Effector CD8-positive, alpha-beta T cell (primary cell): ENCODE measurements around the gene PACRGL.

Source experiments
- DNase-seq: peaks from one replicate; lab custom pipeline; 2025; lab: John Stamatoyannopoulos, UW
- total RNA-seq, 4 experiments: gene quantifications; one replicate each; lab custom pipeline; 2026; lab: John Stamatoyannopoulos, UW

Gene PACRGL
- total RNA-seq: 11.4 to 16.3 (median 14.0) reads per million in 4 experiments

DNA sequence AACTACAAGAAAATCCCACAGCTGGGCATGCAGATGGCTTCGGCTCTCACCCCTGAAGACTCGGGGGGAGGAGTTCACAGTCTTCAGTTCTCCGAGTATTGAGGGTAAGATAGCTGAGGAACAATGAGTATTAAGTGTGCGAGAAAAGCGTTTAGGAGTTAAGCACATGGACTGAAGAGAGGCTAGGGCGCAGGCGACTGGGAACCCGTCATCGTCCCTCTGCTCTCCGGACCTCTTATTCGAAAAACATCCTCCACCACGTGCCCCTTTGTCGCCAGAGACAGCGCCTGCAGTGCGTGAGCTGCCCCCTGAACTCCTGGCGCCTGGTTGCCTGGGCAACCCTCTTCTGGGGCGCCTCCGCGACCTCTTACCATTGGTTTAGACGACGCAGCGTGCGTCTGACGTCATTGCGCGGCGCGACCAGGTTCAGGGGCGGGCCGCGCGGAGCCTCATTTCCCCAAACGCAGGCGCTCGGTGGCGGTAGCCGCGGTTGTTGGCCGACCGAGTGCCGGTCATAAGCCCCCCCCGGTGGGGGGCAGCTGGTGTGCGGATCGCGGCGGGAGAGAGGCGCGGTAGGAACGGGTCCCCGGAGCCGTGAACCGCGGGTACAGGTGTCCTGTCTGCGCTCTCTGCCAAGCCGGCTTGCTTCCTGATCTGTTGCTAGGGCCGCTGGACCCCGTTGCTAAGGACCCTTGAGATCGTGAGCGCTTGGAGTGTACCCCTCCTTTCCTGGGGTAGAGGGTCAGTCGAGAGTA is at the start of gene PACRGL:
PACRGL (plus strand) TSS at position 452 of the 755 bp plus-strand sequence. CDS start 4,024 bp downstream, outside the sequence.
- peak; percentile 88 for DNase-seq

DNA sequence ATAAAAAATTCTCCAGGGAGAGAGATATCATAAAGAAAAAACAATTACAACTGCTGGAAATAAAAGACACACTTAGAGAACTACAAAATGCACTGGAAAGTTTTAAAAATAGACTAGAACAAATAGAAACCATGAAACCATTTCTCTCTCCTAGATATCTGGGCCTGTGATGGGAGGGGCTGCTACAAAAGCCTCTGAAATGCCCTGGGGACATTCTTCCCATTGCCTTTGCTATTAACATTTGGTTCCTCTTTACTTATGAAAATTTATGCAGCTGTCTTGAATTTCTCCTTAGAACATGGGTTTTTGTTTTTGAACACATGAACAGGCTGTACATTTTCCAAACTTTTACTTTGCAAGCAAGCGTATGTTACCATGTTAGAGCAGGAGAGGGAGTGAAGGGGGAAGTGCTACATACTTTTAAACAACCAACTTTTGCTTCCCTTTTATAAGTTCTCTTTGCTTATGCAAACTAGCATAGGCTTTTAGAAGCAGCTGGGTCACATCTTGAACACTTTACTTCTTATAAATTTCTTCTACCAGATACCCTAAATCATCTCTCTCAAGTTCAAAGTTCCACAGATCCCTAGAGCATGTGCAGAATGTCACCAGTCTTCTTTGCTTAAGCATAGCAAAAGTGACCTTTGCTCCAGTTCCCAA is 47.9 kb upstream of the PACRGL start:
- no peak for DNase-seq

DNA sequence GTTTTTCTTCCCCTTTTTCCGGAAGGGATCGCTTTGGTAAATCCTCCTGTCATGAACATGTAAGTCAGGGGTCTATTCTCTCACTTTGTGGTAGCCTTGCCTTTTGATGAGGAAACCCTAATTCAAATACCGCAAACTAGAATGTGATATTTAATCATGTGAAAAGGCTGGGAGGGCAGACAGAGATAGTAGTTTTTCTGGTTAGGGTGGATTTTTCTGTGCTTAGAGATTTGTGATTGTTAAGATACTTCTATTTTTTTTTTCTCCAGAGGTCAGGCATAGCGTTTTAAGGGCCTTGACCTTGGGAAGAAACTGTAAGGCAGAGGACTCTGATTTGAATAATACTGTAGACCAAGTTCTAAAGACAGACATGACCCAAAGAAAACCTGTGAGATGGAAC is 41.8 kb upstream of the PACRGL start:
- DNase-seq: no peak

DNA sequence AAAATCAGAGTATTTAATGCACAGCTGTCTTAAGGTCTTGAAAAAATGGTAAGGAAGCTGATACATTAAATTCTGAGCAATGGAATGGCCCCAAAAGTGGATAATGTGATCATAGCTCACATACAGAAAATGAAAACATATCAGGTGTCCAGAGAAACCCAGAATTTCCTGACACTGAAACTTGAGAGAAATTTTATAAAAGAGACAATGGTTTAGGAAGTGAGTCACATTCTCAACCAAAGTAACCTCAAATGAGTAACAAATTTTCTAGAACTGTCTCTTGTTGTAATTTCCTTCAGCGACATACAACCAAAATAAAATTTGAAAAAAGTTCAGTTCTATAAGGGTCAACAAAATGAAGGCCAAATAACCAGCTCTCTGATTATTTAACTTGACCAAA is 37.4 kb upstream of the PACRGL start:
- no peak for DNase-seq

DNA sequence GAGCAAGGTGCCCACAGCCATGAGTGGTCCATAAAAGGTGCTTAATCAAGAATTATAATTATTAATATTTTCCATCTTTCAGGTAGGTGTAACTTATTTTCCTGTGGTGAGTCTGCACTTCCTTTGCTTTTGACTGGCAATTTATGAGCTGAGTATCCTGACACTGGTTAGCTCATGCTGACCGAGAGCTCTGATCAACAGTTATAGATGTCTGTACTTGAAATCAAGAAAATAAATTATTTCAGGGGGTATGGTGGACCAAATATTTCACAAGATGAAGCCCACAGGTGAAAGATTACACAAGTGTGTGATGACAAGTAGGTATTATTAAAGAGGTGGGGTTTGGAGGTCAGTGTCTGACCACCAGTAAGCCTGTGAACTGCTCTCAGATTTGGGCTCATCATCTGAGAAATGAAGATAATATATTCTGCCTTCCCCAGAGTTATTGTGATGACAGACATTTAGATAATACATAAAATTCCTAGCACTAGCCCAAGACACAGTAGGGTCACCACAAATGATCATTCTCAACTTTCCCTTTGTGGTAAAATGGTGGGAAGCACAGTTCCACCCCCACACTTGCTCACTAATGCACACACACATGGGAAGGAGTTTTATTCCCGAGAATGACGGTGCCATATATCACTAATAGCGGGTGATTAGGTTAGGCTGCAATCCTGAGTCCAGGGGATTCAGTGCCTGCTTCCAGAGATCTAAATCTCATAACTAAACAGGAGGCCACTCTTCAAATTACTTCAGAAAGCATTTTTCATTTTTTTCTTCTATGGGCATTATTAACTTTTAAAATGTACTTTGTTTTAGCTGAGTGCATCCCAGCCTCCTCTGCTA is 34.0 kb upstream of the PACRGL start:
- DNase-seq: no peak

DNA sequence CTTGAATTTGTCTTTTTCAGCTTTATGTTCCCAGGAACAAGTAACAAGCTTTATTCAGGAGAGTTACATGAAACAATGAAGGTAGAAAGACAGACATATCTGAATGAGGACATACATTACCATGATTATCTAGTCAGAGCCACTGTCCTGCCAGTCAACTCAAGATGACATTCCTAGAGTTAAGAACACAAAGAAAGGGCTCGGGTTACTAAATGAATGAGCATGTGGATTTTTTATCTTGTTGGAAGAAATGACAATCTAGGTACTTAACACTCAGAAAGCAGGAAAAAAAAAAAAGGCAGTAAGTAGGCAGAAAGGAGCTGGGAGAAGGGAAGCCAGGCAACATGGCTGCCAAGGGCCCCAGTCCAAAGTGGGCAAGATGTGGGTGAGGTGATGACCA is 28.0 kb upstream of the PACRGL start:
- no peak for DNase-seq

DNA sequence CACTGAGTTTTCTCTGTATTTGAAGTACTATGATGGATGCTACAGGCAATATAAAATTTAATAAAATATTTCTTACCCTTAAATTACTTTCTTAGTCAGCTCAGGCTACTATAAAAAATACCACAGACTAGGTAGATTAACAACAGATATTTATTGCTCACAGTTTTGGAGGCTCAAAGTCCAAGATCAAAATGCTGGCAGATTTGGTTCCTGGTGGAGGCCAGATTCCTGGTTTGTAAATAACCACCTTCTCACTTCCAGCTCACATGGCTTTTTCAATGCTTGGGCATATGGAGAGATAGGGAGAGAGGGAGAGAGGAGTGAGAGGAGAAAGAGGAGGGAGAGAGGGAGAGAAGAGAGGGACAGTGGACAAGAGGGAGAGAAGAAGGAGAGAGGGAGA is 24.5 kb upstream of the PACRGL start:
- DNase-seq: no peak

DNA sequence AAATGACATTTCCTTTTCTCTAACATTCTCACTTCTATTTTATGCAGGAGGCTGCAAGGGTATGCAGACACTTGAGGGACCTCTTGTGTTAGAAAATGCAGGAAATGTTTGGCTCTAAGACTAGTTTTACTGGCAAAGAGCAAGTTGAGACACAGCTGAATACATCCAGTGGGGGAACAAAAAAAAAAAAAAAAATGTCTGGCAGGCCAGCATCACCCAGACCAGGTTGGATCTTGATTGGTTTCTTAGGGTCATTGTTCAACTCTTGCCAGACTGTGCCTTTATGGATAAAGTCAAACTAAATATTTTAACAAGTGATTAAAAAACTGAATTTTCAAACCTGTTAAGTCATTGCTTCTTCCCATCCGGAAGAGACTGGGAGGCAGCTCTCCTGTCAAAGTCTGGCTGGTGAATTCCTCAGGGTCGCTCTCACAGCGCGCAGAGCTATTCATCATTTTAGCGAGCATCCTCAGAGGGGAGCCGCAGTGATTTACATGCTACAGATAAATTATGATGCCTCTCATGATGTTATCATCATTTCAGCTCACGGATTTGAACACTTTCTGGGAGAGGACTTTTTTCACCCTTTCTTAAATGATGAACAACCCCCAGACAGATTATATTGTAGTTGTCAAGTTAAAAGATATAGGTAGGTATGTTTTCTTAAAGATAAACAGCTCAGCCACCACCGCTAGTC is 23.6 kb upstream of the PACRGL start:
- DNase-seq: no peak

DNA sequence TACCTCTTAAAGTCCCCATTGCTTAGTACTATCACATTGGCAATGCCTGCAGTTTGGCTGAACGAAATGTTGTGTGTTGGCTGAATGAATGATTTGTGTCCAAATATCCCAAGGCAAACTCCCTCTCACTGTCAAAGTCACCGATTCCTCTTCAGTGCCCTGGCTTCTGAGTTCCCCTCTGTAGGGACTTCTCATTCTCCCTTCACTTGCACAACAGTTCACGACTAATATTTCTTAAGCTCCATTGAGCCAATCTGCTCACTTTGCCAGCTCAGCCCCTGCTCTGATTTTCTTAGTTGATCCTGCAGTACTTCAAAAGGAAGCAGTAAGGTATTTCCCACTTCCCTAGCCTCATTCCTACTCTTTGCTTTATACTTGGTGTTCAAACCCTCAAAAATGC is 21.9 kb upstream of the PACRGL start:
- no peak for DNase-seq

DNA sequence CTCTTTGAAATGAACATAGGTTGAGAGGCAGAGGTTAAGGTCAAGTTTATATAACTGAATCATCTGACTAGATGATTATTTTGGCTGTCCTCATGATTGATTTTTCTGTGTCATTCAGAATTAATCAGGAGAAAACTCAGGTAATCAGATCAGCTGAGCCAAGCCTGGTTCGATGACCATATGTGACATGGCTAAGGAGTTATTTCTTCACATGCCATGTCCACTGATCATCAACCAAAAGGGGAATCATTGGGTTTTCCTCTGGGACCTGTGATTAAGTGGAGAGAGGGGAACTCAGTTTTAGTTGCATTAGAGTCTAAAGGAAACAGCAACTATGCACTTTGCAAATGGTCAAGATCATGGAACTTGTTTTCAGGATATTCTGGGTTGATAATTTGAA is 20.3 kb upstream of the PACRGL start:
- no peak for DNase-seq

DNA sequence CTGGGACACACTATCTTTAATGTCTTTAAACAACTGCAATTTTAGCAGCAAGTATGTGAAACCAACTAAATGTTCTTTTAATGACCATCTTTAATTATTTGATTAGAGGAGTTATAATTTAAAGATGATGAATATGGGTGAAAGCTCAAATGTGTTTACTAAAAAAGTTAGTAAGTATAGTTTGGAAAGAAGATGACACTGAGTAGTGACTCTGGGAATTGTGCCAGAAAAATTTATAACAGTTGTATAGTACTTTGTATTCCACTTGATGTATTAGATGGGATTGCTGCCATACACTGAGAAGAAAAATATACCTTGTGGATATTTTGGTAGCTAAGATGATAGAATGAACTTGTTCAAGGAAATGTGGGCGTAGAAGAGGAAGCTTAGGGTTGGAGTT is 19.5 kb upstream of the PACRGL start:
- DNase-seq: no peak

DNA sequence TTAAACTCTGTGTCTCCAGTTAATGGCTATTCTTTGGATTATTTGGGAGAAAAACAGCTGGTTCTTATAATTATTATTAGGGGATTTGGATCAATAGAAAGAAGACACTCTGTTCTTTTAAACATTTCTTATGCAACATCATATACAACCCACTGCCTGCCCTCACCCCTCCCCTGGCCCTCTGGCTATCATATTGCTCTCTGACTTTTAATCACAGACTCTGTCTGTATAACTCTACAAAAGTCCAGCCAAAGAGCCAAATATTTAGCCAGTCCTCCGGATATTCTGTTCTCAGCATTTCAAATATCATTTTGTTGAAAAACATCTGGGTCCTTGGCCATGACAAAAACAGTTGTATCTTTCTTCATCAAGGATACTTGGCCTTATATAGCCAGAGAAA is 19.0 kb upstream of the PACRGL start:
- DNase-seq: no peak

DNA sequence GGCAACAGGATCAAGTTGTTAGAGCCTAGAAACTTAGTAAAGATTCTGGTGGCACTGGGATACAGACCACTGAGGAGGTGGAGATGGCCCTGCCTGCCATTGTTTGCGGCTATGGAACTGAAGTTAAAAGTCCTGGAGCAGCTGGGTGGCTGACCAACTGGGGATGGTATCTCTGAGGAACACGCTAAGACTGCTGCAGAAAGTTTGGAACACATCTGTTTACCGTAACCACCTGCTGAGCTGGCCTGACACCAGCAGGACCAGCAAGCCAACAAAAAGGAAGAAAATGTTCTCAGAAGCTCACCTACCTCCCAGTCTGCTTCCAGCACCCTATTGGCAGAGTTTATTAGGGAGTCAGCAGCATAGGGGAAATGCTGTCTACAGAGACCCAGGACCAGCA is 17.4 kb upstream of the PACRGL start:
- no peak for DNase-seq

DNA sequence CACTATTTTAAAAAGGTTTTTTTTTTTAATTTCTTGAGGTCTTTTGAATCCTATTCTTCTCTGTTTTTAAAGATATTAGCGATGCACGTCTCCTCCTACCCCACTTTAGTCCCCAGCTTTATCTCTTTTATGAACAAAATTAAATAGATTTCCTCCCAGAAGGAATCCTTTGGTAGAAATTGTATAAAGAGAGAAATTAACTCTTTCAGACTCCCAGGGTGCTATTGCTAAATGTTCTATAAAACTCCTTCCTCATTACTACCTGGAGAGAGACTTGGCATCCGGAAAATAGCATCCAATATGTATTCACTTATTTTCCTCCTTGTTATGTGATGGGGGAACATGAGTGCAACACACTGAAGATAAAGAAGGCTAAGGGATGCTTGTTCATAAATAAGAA is 16.5 kb upstream of the PACRGL start:
- DNase-seq: no peak

DNA sequence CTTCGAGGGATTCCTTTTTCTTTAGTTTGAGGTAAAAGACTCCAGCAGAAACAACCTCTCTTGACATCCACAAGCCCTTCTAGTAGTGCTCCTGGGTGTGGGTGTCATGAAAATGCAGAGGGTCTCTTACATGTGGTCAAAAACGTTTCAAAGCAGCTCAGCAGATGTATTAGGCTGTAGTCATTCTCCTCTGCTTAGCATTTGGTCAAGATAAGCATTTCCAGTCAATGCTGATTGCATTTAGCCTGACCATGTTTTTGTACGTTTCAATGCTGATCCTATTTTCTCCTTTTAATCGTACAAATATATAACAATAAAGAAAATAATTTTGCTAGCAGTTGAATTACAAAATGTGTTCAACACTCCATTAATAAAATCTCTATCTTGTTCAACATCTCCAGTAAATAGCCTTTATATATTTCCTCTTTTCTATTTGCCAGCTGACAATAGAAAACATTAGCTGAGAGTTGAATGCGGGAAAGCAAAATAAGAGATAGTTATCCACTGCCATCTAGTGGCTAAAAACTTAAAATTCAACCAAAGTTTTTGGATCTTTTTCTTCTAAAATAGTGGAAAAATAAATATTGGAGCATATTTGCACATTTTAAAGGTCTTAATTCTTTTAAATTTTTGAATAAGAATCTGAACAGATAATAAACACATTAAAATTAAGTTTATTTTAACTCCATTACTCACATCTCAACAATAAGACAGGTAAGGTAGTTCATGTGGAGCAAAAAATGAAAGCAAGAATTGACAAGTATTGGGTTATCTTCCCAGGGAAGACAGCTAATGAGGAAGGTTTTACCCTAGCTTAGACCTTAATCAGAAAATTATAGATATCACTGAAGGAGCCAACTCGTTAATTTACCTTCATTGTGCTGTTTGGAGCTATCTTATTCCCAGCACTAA is 15.2 kb upstream of the PACRGL start:
- no peak for DNase-seq

DNA sequence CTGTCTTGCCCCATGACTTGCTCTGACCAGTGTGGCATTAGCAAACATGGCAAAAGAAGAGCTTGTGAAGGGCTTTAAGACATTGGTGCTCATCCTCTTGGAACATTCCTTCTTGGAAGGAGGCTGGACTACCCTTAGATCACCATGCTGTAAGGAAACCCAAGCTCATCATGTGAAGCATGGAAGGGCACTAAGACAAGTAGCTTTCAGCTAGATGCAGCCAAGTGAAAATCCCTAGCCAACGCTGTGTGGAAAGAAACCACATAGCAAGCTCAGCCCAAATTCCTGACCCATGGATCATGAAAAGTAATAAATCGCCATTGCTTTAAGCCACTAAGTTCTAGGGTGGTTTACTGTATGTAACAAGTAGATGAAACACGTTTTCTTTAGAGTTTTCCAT is 12.4 kb upstream of the PACRGL start:
- no peak for DNase-seq

DNA sequence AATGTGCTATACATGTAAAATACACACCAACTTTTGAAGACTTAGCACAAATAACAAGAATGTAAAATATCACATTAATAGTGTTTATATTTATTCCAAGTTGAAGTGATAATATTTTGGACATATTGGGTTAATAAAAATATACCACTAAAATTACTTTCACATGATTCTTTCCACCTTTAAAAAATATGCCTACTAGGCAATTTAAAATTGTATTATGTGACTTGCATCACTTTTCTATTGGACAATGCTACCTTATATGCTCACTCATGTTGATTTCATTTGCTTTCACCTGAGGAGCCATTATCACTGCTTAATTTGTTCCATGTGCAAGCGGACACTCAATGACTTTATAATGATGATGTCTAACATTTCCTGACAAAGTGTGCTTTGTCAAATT is 3.4 kb upstream of the PACRGL start:
- no peak for DNase-seq

DNA sequence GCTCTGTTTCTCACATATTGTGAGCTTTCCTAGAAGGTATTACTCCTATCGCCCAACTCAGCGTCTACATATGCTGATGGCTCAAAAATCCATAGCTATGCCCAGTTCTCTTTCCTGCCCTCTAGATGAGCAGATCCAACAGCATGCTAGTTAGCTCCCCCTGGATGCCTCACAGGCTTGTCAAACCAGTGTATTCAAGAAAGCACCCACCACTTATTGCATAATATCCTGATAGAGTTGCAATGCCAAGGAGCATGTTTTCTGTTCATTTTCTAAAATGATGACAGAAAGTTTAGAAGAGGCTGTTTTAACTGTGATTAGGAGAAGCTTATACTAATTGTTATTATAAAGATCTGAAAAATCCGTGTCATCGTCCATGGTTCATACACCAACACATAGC is 1.9 kb upstream of the PACRGL start:
- DNase-seq: no peak

DNA sequence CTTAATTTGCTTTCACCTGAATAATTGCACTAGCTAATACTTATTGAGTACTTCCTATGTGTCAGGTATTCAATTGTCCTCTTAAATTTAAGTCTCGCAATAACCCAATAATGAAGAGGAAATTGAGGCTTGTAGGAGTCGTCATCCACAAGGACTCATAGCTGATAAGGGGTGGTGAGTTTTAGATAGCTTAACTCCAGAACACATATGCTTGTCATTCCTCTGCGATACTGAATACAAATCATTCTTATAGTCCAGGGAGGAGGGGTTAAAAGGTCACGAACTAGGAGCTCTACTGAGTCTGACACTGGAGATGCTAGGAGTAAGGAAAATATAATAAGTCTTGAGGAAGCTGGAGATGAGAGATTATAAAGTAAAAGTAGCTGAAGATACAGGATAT is 1.4 kb upstream of the PACRGL start:
- DNase-seq: no peak

DNA sequence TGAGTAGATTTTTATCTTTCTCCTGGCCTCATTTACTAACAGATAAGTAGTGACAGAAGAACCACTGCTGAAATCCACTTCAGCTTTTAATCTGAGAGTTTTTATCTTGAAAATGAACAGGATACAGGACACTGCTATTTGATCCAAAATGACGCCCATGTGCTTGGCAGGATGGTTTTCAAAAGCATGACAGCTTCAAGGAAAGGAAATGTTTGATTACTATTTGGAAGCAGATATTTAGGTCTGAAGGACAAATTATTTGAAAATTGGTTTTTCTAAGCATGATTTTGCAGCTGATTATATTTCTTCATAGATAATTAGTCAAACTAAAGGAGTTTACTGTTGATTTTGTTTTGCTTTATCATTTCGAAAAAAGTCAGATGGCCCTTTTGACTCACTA is 11.1 kb downstream of the PACRGL start:
- no peak for DNase-seq

DNA sequence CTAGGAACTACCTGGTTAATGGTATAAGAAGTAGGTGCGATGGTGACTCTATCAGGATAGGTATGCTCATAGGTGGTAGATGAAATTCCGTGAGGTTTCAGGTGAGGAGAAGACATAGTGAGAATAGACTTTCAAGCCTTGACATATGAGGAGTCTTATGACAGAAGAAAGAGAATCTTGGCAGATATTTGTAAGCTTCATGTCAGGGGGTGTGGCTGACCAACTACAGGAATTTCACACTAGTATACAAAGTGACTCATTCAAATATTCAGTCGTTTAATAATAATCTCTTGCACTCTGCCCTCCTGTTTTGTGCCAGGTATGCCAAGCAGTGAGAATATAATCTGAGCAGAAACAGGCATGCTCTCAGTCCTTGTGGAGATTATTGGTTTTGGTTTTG is 22.8 kb downstream of the PACRGL start:
- no peak for DNase-seq
